CD4-positive, alpha-beta memory T cell (primary cell): ENCODE data around the gene ABCF3. TPM values are rescaled to one million over a fixed set of nuclear protein-coding genes. Genes with fewer than 3 reads are reported as not detected.

ENCODE experiments used
- CTCF ChIA-PET: fragments of 350-600 bp; sonication (Branson Sonifier 250); formaldehyde crosslinking; loops from one replicate; lab custom pipeline; 2021; ENCODE audit warnings: inconsistent platforms; ENCODE audit not compliant: partially characterized antibody; lab: Charles Lee
- POLR2A ChIA-PET: fragments of 350-600 bp; sonication (Branson Sonifier 250); formaldehyde crosslinking; loops from one replicate; lab custom pipeline; 2021; ENCODE audit not compliant: partially characterized antibody; lab: Charles Lee
- DNase-seq, 5 donors: peaks; one replicate each; pipeline versions ENCODE4 v3.0.0 to v3.0.0-alpha.2; 2020 to 2022; ENCODE audit warnings: mixed read lengths in 1 of 5
- H3K27ac ChIP-seq: one replicate; pipeline ENCODE4 v1.7.0; 2013; ENCODE audit warnings: low read depth, low read length
- H3K27me3 ChIP-seq: 2 replicates; pipeline ENCODE4 v1.7.0; 2013; ENCODE audit warnings: mild to moderate bottlenecking, low read length, moderate library complexity; ENCODE audit not compliant: insufficient read depth
- H3K36me3 ChIP-seq: 2 replicates; pipeline ENCODE4 v1.7.0; 2013; ENCODE audit warnings: mild to moderate bottlenecking, low read length, moderate library complexity; ENCODE audit not compliant: insufficient read depth
- H3K4me1 ChIP-seq: 2 replicates; pipeline ENCODE4 v1.7.0; 2013; ENCODE audit warnings: mild to moderate bottlenecking, low read length, moderate library complexity; ENCODE audit not compliant: insufficient read depth
- H3K4me3 ChIP-seq, 2 donors: one replicate each; pipeline ENCODE4 v1.7.0; 2013; ENCODE audit warnings: low read length in 2 of 2, mild to moderate bottlenecking in 1 of 2
- H3K9me3 ChIP-seq, 2 donors: one replicate each; pipeline ENCODE4 v1.7.0; 2013; ENCODE audit warnings: low read length in 2 of 2, control low read depth in 1 of 2; ENCODE audit not compliant: control insufficient read depth in 1 of 2
- H3K27ac Mint-ChIP-seq, 7 donors: one replicate each; pipeline ENCODE4 v1.8.0; 2020 to 2021; ENCODE audit warnings: mixed read lengths in 7 of 7, mild to moderate bottlenecking in 6 of 7, inconsistent platforms in 3 of 7, moderate library complexity in 3 of 7
- H3K27me3 Mint-ChIP-seq, 2 donors: one replicate each; pipeline ENCODE4 v1.8.0; 2020 to 2021; ENCODE audit warnings: mixed read lengths in 2 of 2
- H3K36me3 Mint-ChIP-seq, 2 donors: one replicate each; pipeline ENCODE4 v1.8.0; 2020 to 2021; ENCODE audit warnings: mixed read lengths in 2 of 2, inconsistent platforms in 1 of 2, mild to moderate bottlenecking in 1 of 2
- H3K4me1 Mint-ChIP-seq, 4 donors: one replicate each; pipeline ENCODE4 v1.8.0; 2020 to 2021; ENCODE audit warnings: mixed read lengths in 4 of 4, mild to moderate bottlenecking in 1 of 4
- H3K4me3 Mint-ChIP-seq, 8 donors: one replicate each; pipeline ENCODE4 v1.8.0; 2020 to 2021; ENCODE audit warnings: mixed read lengths in 8 of 8, mild to moderate bottlenecking in 7 of 8, moderate library complexity in 6 of 8, inconsistent platforms in 3 of 8
- H3K9me3 Mint-ChIP-seq, 8 donors: one replicate each; pipeline ENCODE4 v1.8.0; 2020 to 2021; ENCODE audit warnings: mixed read lengths in 8 of 8, mild to moderate bottlenecking in 5 of 8, inconsistent platforms in 3 of 8, moderate library complexity in 1 of 8
- intact Hi-C: fragments of 100-400 bp; cut with micrococcal nuclease; formaldehyde crosslinking; loops from one replicate; pipeline ENCODE4 v1.15.1; 2023
- polyA plus RNA-seq, 2 donors: library from polyadenylated mRNA; unstranded; fragments of 300-500 nt; fragmentation: Illumina TruSeq; gene quantifications; one replicate each; pipeline ENCODE4 v1.2.3, GENCODE V29; 2021
- total RNA-seq, 2 experiments: library from RNA; stranded (reverse); gene quantifications; one replicate each; pipeline ENCODE4 v1.2.3, GENCODE V29; 2021

The ABCF3 gene
- total and polyA plus RNA-seq, 4 experiments from 2014 or later: 32.0 to 124 (median 88.4) TPM

DNA sequence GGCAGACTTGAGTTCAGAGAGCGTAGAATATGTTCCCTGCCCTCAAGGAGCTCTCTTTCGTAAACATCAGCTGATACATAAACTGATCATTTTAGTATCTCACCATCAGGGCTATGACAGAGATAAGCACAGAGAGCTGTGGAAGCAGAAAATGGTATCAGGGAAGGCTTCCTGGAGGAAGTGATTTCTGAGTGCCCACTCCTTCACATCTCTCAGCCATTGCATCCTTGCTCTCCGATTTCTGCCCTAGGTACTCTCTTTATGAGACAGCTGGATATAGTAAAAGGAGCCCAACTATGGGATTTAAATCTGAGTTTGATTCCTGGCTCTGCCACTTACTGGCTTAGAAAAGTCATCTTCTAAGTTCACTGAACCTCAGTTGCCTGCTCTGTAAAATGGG is 20.5 kb upstream of the ABCF3 start:
- H3K9me3 Mint-ChIP-seq: no peaks in the 10 kb centered on the region
- Histone ChIP-seq H3K27ac (no peak overlapping the region), H3K4me1 (no peaks in the 10 kb centered on the region), H3K4me3 (no peak overlapping the region), H3K9me3 (no peaks in the 10 kb centered on the region), H3K27me3 (no peaks in the 10 kb centered on the region), H3K36me3 (peaks cover 39% of the 10 kb centered on the region)
- H3K27ac Mint-ChIP-seq: no peak overlapping the region
- peaks cover 3 to 10% (median 8%) of the 10 kb centered on the region in 4 donors for H3K4me1 Mint-ChIP-seq
- H3K27me3 Mint-ChIP-seq: no peaks in the 10 kb centered on the region
- peaks cover 22 to 50% of the 10 kb centered on the region in 2 donors for H3K36me3 Mint-ChIP-seq
- intact Hi-C loops: no loop called here
- no peak for DNase-seq
- ChIA-PET CTCF (interaction anchor here (1.1 kb wide), 1 partner anchor 20 kb away, joined by 3 read pairs; no protein-coding TSS in a partner anchor), POLR2A (no interaction called here)
- no peak overlapping the region for H3K4me3 Mint-ChIP-seq

- no peak overlapping the region for H3K4me3 ChIP-seq
- intact Hi-C loops: no loop called here
- Mint-ChIP-seq H3K4me1 (peaks cover 0 to 6% (median 3%) of the 10 kb centered on the region in 4 donors), H3K9me3 (no peaks in the 10 kb centered on the region), H3K4me3 (no peak overlapping the region), H3K36me3 (peaks cover 22 to 58% of the 10 kb centered on the region in 2 donors), H3K27me3 (no peaks in the 10 kb centered on the region), H3K27ac (no peak overlapping the region)
- H3K9me3 ChIP-seq: no peaks in the 10 kb centered on the region
- CTCF ChIA-PET: interaction anchor here (1.1 kb wide), 1 partner anchor 21 kb away, joined by 3 read pairs; no protein-coding TSS in a partner anchor
- H3K27ac ChIP-seq: no peak overlapping the region
- POLR2A ChIA-PET: no interaction called here
- no peak for DNase-seq
- H3K4me1 ChIP-seq: no peaks in the 10 kb centered on the region
- H3K36me3 ChIP-seq: peaks cover 39% of the 10 kb centered on the region
- H3K27me3 ChIP-seq: no peaks in the 10 kb centered on the region
These were observed 19.3 kb upstream of the ABCF3 start for GRCh38 chr3:184166671-184167070.

- H3K4me3 Mint-ChIP-seq: no peak overlapping the region
- CTCF ChIA-PET: no interaction called here
- no peaks in the 10 kb centered on the region for H3K9me3 Mint-ChIP-seq
- no peak for DNase-seq
- Histone ChIP-seq H3K4me3 (no peak overlapping the region), H3K36me3 (peaks cover 39% of the 10 kb centered on the region), H3K27me3 (no peaks in the 10 kb centered on the region), H3K4me1 (no peaks in the 10 kb centered on the region), H3K27ac (no peak overlapping the region), H3K9me3 (no peaks in the 10 kb centered on the region)
- no peak overlapping the region for H3K27ac Mint-ChIP-seq
- peaks cover 0 to 4% (median 2%) of the 10 kb centered on the region in 4 donors for H3K4me1 Mint-ChIP-seq
- peaks cover 19 to 56% of the 10 kb centered on the region in 2 donors for H3K36me3 Mint-ChIP-seq
- intact Hi-C loops: no loop called here
- POLR2A ChIA-PET: no interaction called here
- no peaks in the 10 kb centered on the region for H3K27me3 Mint-ChIP-seq
These were observed 18.2 kb upstream of the ABCF3 start for GRCh38 chr3:184167786-184168185.

- no peak for DNase-seq
- H3K27me3 ChIP-seq: no peaks in the 10 kb centered on the region
- H3K4me1 Mint-ChIP-seq: peaks cover 0 to 5% (median under 1%) of the 10 kb centered on the region in 4 donors
- peaks cover 37% of the 10 kb centered on the region for H3K36me3 ChIP-seq
- H3K36me3 Mint-ChIP-seq: peaks cover 18 to 52% of the 10 kb centered on the region in 2 donors
- H3K4me1 ChIP-seq: no peaks in the 10 kb centered on the region
- H3K4me3 Mint-ChIP-seq: no peak overlapping the region
- no peak overlapping the region for H3K27ac Mint-ChIP-seq
- no peaks in the 10 kb centered on the region for H3K9me3 ChIP-seq
- CTCF ChIA-PET: no interaction called here
- POLR2A ChIA-PET: no interaction called here
- no peaks in the 10 kb centered on the region for H3K27me3 Mint-ChIP-seq
- H3K4me3 ChIP-seq: no peak overlapping the region
- intact Hi-C loops: no loop called here
- no peaks in the 10 kb centered on the region for H3K9me3 Mint-ChIP-seq
- H3K27ac ChIP-seq: no peak overlapping the region
These were observed 17.5 kb upstream of the ABCF3 start for GRCh38 chr3:184168363-184169120.

DNA sequence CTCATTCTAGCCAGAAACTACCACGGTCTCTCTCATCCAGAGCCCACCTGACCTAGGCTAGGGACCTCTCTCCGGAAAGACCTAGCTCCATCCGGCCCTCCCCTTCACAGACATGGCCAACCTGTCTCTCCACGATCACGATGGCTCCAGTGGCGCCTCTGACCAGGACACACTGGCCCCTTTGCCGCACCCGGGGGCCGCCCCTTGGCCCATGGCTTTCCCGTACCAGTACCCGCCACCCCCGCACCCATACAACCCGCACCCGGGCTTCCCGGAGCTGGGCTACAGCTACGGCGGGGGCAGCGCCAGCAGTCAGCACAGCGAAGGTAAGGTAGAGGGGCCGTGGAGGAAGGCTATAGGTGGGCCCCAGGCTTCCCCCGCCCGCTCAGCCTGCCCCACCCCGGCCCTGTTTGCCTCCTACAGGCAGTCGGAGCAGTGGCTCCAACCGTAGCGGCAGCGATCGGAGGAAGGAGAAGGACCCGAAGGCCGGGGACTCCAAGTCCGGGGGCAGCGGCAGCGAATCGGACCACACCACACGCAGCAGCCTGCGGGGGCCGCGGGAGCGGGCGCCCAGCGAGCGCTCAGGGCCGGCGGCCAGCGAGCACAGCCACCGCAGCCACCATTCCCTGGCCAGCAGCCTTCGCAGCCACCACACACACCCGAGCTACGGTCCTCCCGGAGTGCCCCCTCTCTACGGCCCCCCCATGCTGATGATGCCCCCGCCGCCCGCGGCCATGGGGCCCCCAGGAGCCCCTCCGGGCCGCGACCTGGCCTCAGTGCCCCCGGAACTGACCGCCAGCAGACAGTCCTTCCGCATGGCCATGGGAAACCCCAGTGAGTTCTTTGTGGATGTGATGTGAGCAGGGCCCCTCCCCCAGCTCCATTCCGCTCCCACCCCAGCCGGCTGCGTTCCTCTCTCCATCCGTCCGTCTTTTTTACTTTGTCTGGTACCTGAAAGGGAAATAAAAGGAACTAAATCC is 15.8 kb upstream of the ABCF3 start:
- no peaks in the 10 kb centered on the region for H3K27me3 Mint-ChIP-seq
- Histone ChIP-seq H3K27ac (no peak overlapping the region), H3K9me3 (no peaks in the 10 kb centered on the region), H3K4me1 (peaks cover 4% of the 10 kb centered on the region), H3K27me3 (no peaks in the 10 kb centered on the region), H3K4me3 (no peak overlapping the region), H3K36me3 (peaks cover 23% of the 10 kb centered on the region)
- peaks cover 12 to 40% of the 10 kb centered on the region in 2 donors for H3K36me3 Mint-ChIP-seq
- no peak for DNase-seq
- H3K27ac Mint-ChIP-seq: no peak overlapping the region
- H3K4me1 Mint-ChIP-seq: peaks cover 0 to 12% (median 6%) of the 10 kb centered on the region in 4 donors
- no peak overlapping the region for H3K4me3 Mint-ChIP-seq
- intact Hi-C loops: no loop called here
- H3K9me3 Mint-ChIP-seq: no peaks in the 10 kb centered on the region
- CTCF ChIA-PET: interaction anchor here (0.7 kb wide), 1 partner anchor 16 kb away, joined by 3 read pairs; the partner anchor contains the start of gene ABCF3
- POLR2A ChIA-PET: interaction anchor here (1.1 to 1.5 kb wide), 2 partner anchors 14 to 34 kb away, joined by 3 to 5 read pairs; no protein-coding TSS in a partner anchor

DNA sequence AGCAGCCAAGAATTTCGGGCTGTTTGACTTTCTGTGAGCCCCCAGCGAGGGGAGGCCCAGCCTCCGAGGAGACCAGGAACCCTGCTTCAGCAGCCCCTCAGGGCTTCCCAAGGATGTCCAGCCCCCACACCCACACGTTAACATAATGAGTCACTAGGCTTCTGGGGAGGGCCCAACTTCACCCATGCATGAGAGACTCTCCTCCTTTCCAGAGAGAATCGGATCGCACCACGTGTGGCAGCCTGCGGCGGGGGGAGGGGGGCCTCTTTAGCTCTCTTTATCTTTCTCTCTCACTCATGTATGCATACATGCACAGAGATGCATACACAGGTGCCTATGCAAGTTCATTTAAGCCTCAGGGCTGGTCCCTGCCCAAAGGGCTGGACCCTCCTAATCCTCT is 14.4 kb upstream of the ABCF3 start:
- no peak overlapping the region for H3K27ac ChIP-seq
- H3K4me3 ChIP-seq: no peak overlapping the region
- Mint-ChIP-seq H3K27ac (peak overlapping the region in 1 of 7 donors; percentile 42), H3K4me3 (no peak overlapping the region), H3K4me1 (peaks cover 11 to 25% (median 18%) of the 10 kb centered on the region in 4 donors), H3K9me3 (no peaks in the 10 kb centered on the region), H3K36me3 (peaks cover 0 to 34% of the 10 kb centered on the region in 2 donors), H3K27me3 (no peaks in the 10 kb centered on the region)
- H3K27me3 ChIP-seq: no peaks in the 10 kb centered on the region
- POLR2A ChIA-PET: interaction anchor here (1.5 kb wide), 1 partner anchor 15 kb away, joined by 5 read pairs; no protein-coding TSS in a partner anchor
- peaks cover 18% of the 10 kb centered on the region for H3K4me1 ChIP-seq
- CTCF ChIA-PET: interaction anchor here (0.7 kb wide), 1 partner anchor 15 kb away, joined by 3 read pairs; no protein-coding TSS in a partner anchor
- intact Hi-C loops: no loop called here
- H3K36me3 ChIP-seq: peaks cover 9% of the 10 kb centered on the region
- H3K9me3 ChIP-seq: no peaks in the 10 kb centered on the region
- DNase-seq: no peak
